GM12891 (cell line): ENCODE results near the gene DUSP5.

Experiments
- POLR2A ChIP-seq: IDR thresholded peaks from 2 replicates; pipeline ENCODE4 v1.6.1; 2011; ENCODE audit warnings: low read depth, low read length, control low read depth
- POLR2AphosphoS5 ChIP-seq: IDR thresholded peaks from 2 replicates; pipeline ENCODE4 v1.6.1; 2011; ENCODE audit warnings: low read depth, low read length, control low read depth
- POU2F2 ChIP-seq: IDR thresholded peaks from 2 replicates; pipeline ENCODE4 v1.6.1; 2011; ENCODE audit warnings: low read depth, mild to moderate bottlenecking, control low read depth, low read length, moderate library complexity
- SPI1 ChIP-seq: IDR thresholded peaks from 2 replicates; pipeline ENCODE4 v1.6.1; 2011; ENCODE audit warnings: low read depth, low read length, control low read depth

DNA sequence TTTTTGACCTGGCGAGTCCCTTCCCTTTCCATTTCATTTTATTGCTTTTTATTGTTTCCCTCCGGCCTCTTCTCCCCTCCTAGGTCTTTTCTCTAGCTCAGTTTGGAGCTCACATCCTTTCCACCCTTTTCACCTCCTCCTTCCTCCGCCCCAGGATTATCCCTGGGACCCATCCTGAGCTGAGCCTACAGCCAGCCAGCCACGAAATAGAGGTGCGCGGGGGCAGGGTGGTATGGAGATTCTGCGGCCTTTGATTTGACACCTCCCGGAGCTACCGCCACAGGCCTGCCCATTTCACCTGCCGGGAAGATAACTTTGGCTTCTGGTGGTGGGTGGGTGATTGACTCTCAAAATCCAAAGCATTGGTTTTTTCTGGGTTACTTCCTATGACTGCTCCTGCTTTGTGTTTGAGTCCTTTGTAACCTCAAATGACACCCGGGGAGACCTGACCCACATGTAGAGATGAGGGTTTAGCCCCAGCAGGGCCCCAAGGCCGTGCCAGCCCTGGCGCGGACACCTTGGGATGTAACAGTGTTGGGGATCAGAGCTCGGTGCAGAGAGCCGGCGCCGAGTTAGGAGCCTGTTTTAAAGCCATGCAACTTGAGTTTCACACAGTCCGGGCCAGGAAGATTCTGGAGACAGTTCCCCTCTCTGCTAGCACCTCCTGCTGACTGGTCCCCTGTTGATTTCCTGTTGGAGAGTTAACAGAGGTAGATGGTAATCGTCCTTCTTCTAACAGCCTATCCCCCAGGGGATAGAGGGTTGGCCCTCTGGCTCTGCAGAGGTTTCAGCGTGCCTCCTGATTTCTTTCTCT, 1.5 kb downstream of the DUSP5 start:
- TF ChIP-seq SPI1 (no peak), POLR2A (peak; percentile 60), POLR2AphosphoS5 (peak; percentile 51; the same call in 1 of the 2 replicates), POU2F2 (no peak)
